ENCODE results near the gene STON2.

The STON2 gene

DNA sequence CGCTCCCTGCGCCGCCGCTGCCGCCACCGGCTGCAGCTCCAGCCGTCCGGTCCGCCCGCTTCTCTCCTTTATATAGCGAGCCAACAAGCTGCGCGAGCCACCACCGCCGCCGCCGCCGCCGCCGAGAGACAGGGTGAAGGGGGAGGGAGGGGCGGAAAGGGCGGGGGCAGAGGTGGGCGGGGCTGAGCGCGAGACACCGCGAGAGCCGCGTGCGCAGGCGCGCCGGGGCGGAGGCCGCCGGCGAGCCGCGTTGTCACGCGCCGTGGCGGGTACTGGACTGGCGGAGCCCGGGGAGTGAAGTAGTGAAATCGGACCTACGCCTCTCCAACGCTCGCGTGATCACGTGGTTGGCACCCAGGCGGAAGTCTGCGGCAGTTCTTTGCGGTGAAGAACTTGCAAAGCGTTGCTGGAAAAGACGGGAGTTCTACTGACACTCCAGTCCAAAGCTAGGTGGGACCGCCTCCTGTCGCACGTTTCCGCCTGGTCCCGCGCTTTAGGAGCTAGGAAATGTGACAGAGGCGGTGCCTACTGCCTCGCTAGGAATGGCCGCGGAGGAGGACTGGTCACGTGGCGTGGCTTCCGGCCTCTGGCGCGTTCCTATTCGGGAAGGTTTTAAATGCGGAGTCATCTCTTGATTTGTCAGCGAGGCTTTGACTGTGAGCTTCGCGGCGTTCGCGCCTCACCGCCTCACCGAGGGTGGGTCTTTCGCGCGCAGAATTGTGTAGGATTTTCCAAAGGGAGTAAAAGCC is 179.1 kb downstream of the STON2 start, which contains the start of gene GTF2A1:
TSS of gene GTF2A1 (minus strand) at position 130 of the 749 bp plus-strand sequence. CDS start 441 bp downstream, outside the sequence.
- DNase-seq (ENCODE audit: low spot score), result peak; percentile 96

DNA sequence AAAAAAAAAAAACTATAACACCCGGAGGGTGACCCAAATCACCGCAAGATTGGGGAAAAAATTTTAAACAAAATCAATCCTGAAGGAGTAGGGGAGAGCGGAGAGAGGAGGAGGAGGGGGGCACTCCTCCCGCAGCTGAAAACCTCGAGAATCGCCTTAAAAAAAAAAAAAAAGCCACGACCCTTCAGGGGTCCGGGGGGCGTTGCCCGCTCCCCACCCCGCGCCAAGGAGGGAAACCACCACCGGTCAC is 179.6 kb downstream of the STON2 start:
- no peak for DNase-seq (ENCODE audit: low spot score)

GRCh38 chr14:81219759-81220579 is 180.2 kb downstream of the STON2 start:
- DNase-seq (ENCODE audit: low spot score), result no peak

DNA sequence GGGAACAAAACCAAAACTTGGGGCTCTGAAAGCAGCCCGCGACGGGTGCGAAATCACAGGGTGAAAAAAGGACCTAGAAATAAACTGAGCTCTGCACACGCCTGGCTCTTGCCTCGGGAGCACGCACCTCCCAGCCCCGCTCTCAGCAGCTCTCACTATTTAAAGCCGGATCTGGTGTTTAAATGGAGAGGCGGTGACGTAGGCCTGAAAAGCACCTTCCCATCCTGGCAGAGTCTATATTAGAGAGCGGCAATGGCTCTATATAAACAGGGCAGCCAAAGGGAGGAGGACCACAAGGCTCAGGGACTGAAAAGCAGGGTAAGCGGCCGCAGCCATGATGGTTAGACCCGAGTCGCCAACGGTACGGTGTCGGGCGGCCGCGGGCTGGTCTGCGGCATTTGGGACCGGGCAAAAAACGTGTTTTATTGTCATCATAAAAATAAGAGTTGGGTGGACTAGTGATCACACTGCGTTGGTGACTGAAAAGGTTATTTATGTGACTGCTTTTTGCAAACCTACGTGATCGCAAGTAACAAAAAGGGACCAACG is 180.8 kb downstream of the STON2 start:
- DNase-seq (ENCODE audit: low spot score), result peak; percentile 96

- peak; percentile 73 for DNase-seq (ENCODE audit: low spot score)
These were observed 188.3 kb downstream of the STON2 start for GRCh38 chr14:81211844-81212243.
